Body of pancreas (tissue), 4 donors: ENCODE data around the gene ANKDD1A. TPM values are rescaled to one million over a fixed set of nuclear protein-coding genes. Genes with fewer than 3 reads are reported as not detected.

ENCODE experiments used
- ATAC-seq: fragments of 150-250 bp; one replicate; pipeline ENCODE4 v1.9.1; 2016
- DNase-seq, 4 donors: peaks; one replicate each; pipeline ENCODE4 v3.0.0-alpha.2; 2019
- H3K27ac ChIP-seq, 4 donors: fragments of 200-600 bp; sonication (generic); 1 replicate in 3 of 4; 2 replicates in 1 of 4; pipeline versions ENCODE4 v1.5.1 to v1.6.1; 2016 to 2019; ENCODE audit warnings: mild to moderate bottlenecking in 1 of 4, mixed read lengths in 1 of 4, moderate library complexity in 1 of 4
- H3K27me3 ChIP-seq, 2 donors: fragments of 200-600 bp; sonication (generic); one replicate each; pipeline ENCODE4 v1.6.0; 2016; ENCODE audit warnings: mild to moderate bottlenecking in 1 of 2
- H3K36me3 ChIP-seq, 2 donors: fragments of 200-600 bp; sonication (generic); replicated peaks in 1 of 2; 2 replicates each; pipeline ENCODE4 v1.5.1; 2016; ENCODE audit warnings: low read depth in 2 of 2; ENCODE audit not compliant: insufficient read depth in 1 of 2
- H3K4me1 ChIP-seq: fragments of 200-600 bp; sonication (generic); one replicate; pipeline ENCODE4 v1.6.0; 2016
- H3K4me3 ChIP-seq, 2 donors: fragments of 200-600 bp; sonication (generic); 1 replicate in 1 of 2; 2 replicates in 1 of 2; pipeline ENCODE4 v1.5.1; 2016 to 2019
- H3K9me3 ChIP-seq, 3 donors: fragments of 200-600 bp; sonication (generic); 1 replicate in 2 of 3; 2 replicates in 1 of 3; pipeline ENCODE4 v1.5.1; 2016
- POLR2A ChIP-seq, 3 donors: fragments of 450-650 bp; IDR thresholded peaks; one replicate each; pipeline ENCODE4 v1.6.1; 2016; ENCODE audit warnings: antibody characterized with exemption in 3 of 3, mild to moderate bottlenecking in 2 of 3
- WGBS, 2 donors: methylation state at CpG; one replicate each; pipeline ENCODE4 v1.1.5; 2017; 5-methylcytosine and 5-hydroxymethylcytosine counted together
- intact Hi-C: fragments of 100-400 bp; cut with DNase I; formaldehyde crosslinking; loops from one replicate; pipeline ENCODE4 v1.15.1; 2023
- total RNA-seq, 2 donors: library from RNA; depleted of rRNA; stranded (reverse); fragments of >200 nt; gene quantifications; one replicate each; pipeline ENCODE4 v1.1.0, GENCODE V29; 2016
- TF ChIP-seq, protein P1 (sequence below), 7 experiments: fragments of 450-650 bp in 4 of 7; fragments of 200-600 bp in 3 of 7; sonication (generic) in 3 of 7; IDR thresholded peaks; one replicate each; pipeline ENCODE4 v1.5.1; 2016 to 2019; ENCODE audit warnings: antibody characterized with exemption in 7 of 7

The ANKDD1A gene
- total RNA-seq, 2 donors from 2014 or later = 3.9 to 18.8 TPM

DNA sequence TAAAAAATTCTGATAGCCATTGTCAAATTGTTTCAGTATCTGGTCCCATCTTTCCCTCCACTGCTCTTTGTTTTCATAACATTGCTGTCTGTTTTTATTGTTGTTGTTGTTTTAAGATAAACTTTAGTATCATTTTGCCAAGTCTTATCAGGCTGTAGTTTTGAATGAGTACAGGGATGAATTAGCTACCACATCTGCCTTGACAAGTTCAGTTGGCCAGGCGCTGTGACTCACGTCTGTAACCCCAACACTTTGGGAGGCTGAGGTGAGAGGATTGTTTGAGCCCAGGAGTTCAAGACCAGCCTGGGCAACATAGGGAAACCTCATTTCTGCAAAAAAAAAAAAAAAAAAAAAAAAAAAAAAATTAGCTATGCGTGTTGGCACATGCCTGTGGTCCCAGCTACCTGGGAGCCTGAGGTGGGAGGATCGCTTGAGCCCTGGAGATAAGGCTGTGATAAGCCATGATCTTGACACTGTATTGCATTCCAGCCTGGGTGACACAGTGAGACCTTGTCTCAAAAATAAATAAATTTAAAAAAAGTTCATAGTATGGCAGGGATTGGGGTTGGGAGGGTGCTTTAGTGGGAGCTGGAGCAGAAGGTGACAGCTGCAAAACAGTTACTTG is 8.3 kb upstream of the ANKDD1A start:
- intact Hi-C loops = loop anchor here (10.0 kb wide), 1 partner anchor 169 kb away; no protein-coding TSS in a partner anchor

DNA sequence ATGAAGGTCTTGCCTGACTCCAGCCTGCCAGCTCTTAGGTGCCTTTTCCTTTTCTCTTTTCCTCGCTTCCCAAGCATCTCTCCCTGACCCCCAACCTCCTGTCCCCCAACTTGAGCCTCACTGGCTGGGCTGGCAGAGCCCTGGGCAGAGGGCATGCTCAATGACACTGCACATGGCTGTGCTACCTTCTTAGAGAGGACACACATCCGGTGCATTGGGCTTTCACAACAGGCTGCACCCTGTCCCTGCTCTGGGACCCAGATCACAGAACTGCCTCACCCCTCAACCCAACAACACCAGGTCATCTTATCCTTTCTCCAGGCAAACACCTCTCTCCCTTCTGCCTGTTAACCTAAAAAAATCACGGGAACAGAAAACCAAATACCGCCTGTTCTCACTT is 7.5 kb upstream of the ANKDD1A start:
- TF ChIP-seq, protein P1, sequence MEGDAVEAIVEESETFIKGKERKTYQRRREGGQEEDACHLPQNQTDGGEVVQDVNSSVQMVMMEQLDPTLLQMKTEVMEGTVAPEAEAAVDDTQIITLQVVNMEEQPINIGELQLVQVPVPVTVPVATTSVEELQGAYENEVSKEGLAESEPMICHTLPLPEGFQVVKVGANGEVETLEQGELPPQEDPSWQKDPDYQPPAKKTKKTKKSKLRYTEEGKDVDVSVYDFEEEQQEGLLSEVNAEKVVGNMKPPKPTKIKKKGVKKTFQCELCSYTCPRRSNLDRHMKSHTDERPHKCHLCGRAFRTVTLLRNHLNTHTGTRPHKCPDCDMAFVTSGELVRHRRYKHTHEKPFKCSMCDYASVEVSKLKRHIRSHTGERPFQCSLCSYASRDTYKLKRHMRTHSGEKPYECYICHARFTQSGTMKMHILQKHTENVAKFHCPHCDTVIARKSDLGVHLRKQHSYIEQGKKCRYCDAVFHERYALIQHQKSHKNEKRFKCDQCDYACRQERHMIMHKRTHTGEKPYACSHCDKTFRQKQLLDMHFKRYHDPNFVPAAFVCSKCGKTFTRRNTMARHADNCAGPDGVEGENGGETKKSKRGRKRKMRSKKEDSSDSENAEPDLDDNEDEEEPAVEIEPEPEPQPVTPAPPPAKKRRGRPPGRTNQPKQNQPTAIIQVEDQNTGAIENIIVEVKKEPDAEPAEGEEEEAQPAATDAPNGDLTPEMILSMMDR (IDR thresholded peaks at IDR 0.05) = no peak
- TF ChIP-seq POLR2A (IDR thresholded peaks at IDR 0.05) = no peak
- ATAC-seq = no peak
- peaks cover 8% of the 10 kb centered on the region for H3K4me1 ChIP-seq
- intact Hi-C loops = loop anchor here (10.0 kb wide), 1 partner anchor 169 kb away; no protein-coding TSS in a partner anchor
- no peak for DNase-seq
- H3K27ac ChIP-seq = no peak overlapping the region
- H3K9me3 ChIP-seq = peaks cover 0 to 6% (median 0%) of the 10 kb centered on the region in 3 donors
- WGBS, 2 donors = 78 to 79% methylated on average over 4 of the region's 4 CpGs
- no peaks in the 10 kb centered on the region for H3K27me3 ChIP-seq
- no peaks in the 10 kb centered on the region for H3K36me3 ChIP-seq
- no peak overlapping the region for H3K4me3 ChIP-seq

More for the DNA sequence above, 8.3 kb upstream of the ANKDD1A start:
- H3K4me3 ChIP-seq = no peak overlapping the region
- H3K9me3 ChIP-seq = peaks cover 0 to 6% (median 0%) of the 10 kb centered on the region in 3 donors
- H3K27ac ChIP-seq = no peak overlapping the region
- 67 to 70% methylated on average over 4 of the region's 4 CpGs for WGBS, 2 donors
- no peaks in the 10 kb centered on the region for H3K27me3 ChIP-seq
- no peaks in the 10 kb centered on the region for H3K36me3 ChIP-seq
- TF ChIP-seq, protein P1 (IDR thresholded peaks at IDR 0.05) = no peak
- TF ChIP-seq POLR2A (IDR thresholded peaks at IDR 0.05) = no peak
- no peak for DNase-seq
- ATAC-seq = no peak
- H3K4me1 ChIP-seq = peaks cover 8% of the 10 kb centered on the region

DNA sequence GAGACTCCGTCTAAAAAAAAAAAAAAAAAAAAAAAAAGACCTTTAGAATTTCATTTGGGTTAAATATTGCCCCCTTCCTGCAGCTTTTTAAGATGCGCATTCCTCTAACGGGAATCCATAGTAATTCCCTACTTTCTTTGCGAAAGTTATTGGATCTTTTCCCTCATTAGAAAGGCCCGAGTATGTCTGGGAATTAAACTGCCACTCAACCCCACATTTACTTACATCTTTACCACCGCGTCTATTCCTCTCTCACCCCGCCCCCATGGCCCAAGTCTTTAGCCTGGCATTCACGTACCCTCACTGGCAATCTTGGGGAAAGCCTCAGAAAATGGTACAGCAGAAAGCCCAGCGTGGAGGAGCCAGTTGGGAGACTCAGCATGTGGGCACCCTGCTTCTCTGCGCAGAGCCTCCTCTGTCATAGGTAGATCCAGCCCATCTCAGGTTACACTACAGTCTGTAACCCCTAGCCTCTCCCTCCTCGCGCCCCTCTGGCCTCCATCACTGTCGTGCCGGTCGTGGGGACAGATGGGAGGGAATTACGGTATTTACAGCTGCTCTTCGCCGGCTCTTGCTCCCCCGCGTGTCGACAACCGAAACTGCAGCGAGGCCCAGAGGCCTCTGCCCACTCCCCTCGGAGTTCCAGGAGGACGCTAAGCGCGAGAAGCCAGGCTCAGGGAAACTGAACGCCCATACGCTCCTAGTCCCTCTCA is 6.4 kb upstream of the ANKDD1A start:
- Histone ChIP-seq H3K4me3 (no peak overlapping the region), H3K9me3 (peaks cover 0 to 6% (median 0%) of the 10 kb centered on the region in 3 donors), H3K36me3 (no peaks in the 10 kb centered on the region), H3K4me1 (peaks cover 8% of the 10 kb centered on the region), H3K27ac (no peak overlapping the region), H3K27me3 (no peaks in the 10 kb centered on the region)
- TF ChIP-seq, protein P1 (IDR thresholded peaks at IDR 0.05) = peak; percentile 63 to 84 (median 80)
- no peak for TF ChIP-seq POLR2A (IDR thresholded peaks at IDR 0.05)
- 12 to 31% methylated on average over 18 to 30 of the region's 30 CpGs for WGBS, 2 donors
- intact Hi-C loops = loop anchor here (10.0 kb wide), 1 partner anchor 170 kb away; no protein-coding TSS in a partner anchor
- DNase-seq = peak; percentile 70 to 80 (median 76)
- ATAC-seq = peak; percentile 85

DNA sequence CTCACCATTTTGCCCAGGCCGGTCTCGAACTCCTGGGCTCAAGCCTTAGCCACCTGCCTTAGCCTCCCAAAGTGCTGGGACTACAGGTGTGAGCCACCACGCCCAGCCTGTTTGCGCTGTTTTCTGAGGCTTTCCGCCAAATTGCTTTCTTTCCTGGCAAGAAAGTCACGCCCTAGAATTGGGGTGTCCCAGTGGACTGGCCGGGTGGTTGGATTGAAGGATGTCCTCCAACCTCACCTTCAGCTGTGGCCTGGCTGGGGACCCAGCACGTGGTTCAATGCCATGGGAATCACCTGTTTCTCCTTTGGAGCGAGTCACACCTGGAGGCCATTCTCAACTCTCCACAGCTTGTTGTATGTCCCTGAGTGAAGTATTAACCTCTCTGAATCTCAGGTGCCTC is 5.8 kb upstream of the ANKDD1A start:
- intact Hi-C loops = loop anchor here (10.0 kb wide), 1 partner anchor 171 kb away; no protein-coding TSS in a partner anchor
- Histone ChIP-seq H3K4me3 (no peak overlapping the region), H3K4me1 (peaks cover 8% of the 10 kb centered on the region), H3K27ac (no peak overlapping the region), H3K36me3 (no peaks in the 10 kb centered on the region), H3K9me3 (peaks cover 0 to 2% (median 0%) of the 10 kb centered on the region in 3 donors), H3K27me3 (no peaks in the 10 kb centered on the region)
- DNase-seq (no peak), ATAC-seq (no peak)
- TF ChIP-seq, protein P1 (IDR thresholded peaks at IDR 0.05) = no peak
- TF ChIP-seq POLR2A (IDR thresholded peaks at IDR 0.05) = no peak
- WGBS, 2 donors = 84 to 100% methylated on average over 6 to 9 of the region's 9 CpGs
